22Rv1 (cell line): ENCODE data around the gene C14orf119.

ENCODE experiments used
- ZFX ChIP-seq: fragments of 450-650 bp; IDR thresholded peaks from 2 replicates; pipeline ENCODE4 v1.6.1; 2017; ENCODE audit warnings: antibody characterized with exemption, borderline replicate concordance
- TF ChIP-seq, protein P1 (sequence below): fragments of 450-650 bp; IDR thresholded peaks from 2 replicates; pipeline ENCODE4 v1.5.1; 2017; ENCODE audit warnings: mild to moderate bottlenecking

DNA sequence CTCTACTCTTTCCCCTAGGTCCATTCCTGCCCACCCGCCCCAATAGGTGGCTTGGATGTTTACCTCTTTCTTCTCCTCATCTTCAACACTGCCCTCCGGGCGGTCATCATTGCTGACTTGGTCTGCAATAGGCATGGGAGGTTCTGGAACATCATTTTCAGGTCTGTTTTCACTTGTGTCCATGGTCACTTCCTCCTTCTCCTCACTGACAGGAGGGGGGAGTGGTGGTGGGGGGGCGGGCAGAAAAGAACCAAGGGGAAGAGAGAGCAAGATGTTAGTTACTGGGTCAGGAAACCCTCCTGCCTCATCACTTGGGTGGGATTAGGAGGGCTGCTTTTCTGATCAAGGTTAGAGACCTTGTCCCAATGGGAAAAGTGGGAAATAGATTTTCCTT lies 25.9 kb upstream of the C14orf119 start:
- TF ChIP-seq, protein P1, sequence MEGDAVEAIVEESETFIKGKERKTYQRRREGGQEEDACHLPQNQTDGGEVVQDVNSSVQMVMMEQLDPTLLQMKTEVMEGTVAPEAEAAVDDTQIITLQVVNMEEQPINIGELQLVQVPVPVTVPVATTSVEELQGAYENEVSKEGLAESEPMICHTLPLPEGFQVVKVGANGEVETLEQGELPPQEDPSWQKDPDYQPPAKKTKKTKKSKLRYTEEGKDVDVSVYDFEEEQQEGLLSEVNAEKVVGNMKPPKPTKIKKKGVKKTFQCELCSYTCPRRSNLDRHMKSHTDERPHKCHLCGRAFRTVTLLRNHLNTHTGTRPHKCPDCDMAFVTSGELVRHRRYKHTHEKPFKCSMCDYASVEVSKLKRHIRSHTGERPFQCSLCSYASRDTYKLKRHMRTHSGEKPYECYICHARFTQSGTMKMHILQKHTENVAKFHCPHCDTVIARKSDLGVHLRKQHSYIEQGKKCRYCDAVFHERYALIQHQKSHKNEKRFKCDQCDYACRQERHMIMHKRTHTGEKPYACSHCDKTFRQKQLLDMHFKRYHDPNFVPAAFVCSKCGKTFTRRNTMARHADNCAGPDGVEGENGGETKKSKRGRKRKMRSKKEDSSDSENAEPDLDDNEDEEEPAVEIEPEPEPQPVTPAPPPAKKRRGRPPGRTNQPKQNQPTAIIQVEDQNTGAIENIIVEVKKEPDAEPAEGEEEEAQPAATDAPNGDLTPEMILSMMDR: no peak
- no peak for TF ChIP-seq ZFX
